ENCODE data around the gene FOXP1.

DNA sequence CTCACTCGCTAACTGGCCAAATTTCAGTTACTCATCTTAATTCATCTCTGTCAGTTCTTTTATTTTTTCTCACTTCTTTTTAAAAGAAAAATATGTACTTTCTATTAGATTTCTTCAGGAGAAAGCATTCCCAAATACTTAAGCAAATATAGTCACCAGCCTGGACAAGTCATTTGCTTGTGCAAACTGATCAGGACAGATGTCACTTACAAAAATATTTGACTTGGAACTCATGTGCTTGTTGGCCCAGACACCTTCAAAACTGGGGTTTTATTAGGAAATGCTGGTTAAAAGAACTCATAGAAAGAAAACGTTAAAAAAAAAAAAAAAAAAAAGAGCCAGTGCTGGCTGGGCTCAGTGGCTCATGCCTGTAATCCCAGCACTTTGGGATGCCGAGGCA, 31.3 kb upstream of the FOXP1 start:
- TF ChIP-seq EZH2 (IDR thresholded peaks at IDR 0.05; ENCODE audit: insufficient read depth, low read length) (no peak), CTCF (IDR thresholded peaks at IDR 0.05; ENCODE audit: insufficient read depth, low read depth, low read length) (no peak)

Measured in astrocyte (in vitro differentiated cells and primary cell).